Mononuclear cell (primary cell): Measurements from ENCODE around the gene PPDPF. TPM values are rescaled to one million over a fixed set of nuclear protein-coding genes. Genes with fewer than 3 reads are reported as not detected.
A peak's percentile ranks its signal among the peaks of the same experiment; 100 is the strongest.

ENCODE experiments used
- H3K27me3 ChIP-seq: 2 replicates; pipeline ENCODE4 v1.6.0; 2011; ENCODE audit warnings: low read length, control low read depth; ENCODE audit not compliant: insufficient read depth
- H3K4me1 ChIP-seq: 2 replicates; pipeline ENCODE4 v1.5.1; 2011; ENCODE audit warnings: mild to moderate bottlenecking, low read length, control low read depth; ENCODE audit not compliant: insufficient read depth
- H3K4me3 ChIP-seq: 2 replicates; pipeline ENCODE4 v1.5.1; 2011; ENCODE audit warnings: mild to moderate bottlenecking, low read length, moderate library complexity
- H3K9me3 ChIP-seq: 2 replicates; pipeline ENCODE4 v1.5.1; 2011; ENCODE audit warnings: low read depth, mild to moderate bottlenecking, control low read depth, low read length
- total RNA-seq: library from RNA; depleted of rRNA; stranded (reverse); fragments of >200 nt; gene quantifications from one replicate; pipeline ENCODE4 v1.2.3, GENCODE V29; 2012

Gene PPDPF
- total RNA-seq, 1 donor: 57.6 TPM

DNA sequence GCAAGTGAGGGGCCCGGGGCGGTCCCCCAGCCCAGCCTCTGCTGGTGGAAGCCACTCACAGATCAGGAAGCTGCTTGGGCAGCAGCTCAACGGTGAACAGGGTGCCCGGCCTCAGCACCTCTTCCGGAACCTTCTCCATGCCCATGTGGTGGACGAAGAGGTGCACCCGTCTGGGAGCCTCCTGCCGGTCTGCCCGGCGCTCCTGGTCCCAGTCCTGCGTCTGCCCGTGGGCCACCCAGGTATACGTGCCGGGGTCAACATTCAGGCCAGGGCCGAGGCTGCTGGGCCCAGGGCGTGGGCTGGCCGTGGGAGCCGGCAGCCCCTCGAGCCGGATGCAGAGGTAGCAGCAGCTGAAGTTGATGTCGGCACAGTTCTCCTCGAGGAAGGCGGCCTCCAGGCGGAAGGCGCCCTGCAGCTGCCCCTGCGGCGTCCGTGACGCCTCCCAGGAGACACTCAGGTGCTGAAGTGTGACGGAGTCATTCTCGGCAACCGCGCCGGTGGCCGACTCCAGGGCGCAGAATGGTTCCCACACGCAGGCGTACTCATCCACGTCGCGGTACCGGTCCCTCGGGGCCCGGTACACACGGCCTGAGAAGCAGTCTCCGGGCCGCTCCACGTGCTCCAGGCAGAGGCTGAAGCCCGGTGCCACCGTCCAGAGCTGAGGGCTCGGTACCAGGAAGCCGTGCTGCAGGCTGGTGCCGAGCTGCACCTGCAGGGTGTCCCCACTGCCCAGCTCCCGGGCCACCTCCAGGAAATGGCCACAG is 42.1 kb downstream of the PPDPF start:
- no peaks in the 10 kb centered on the region for H3K27me3 ChIP-seq
- peaks cover 12% of the 10 kb centered on the region for H3K4me1 ChIP-seq
- no peaks in the 10 kb centered on the region for H3K9me3 ChIP-seq
- no peak overlapping the region for H3K4me3 ChIP-seq

GRCh38 chr20:63563225-63563935 is 42.8 kb downstream of the PPDPF start:
- no peak overlapping the region for H3K4me3 ChIP-seq
- H3K27me3 ChIP-seq: no peaks in the 10 kb centered on the region
- no peaks in the 10 kb centered on the region for H3K9me3 ChIP-seq
- H3K4me1 ChIP-seq: peaks cover 19% of the 10 kb centered on the region

GRCh38 chr20:63564036-63564810 is 43.7 kb downstream of the PPDPF start:
- no peaks in the 10 kb centered on the region for H3K9me3 ChIP-seq
- peaks cover 28% of the 10 kb centered on the region for H3K4me1 ChIP-seq
- no peak overlapping the region for H3K4me3 ChIP-seq
- no peaks in the 10 kb centered on the region for H3K27me3 ChIP-seq

GRCh38 chr20:63565021-63565698 is 44.6 kb downstream of the PPDPF start:
- H3K9me3 ChIP-seq: no peaks in the 10 kb centered on the region
- no peak overlapping the region for H3K4me3 ChIP-seq
- no peaks in the 10 kb centered on the region for H3K27me3 ChIP-seq
- H3K4me1 ChIP-seq: peaks cover 34% of the 10 kb centered on the region

GRCh38 chr20:63565699-63566335 is 45.3 kb downstream of the PPDPF start:
- Histone ChIP-seq H3K9me3 (no peaks in the 10 kb centered on the region), H3K27me3 (no peaks in the 10 kb centered on the region)

DNA sequence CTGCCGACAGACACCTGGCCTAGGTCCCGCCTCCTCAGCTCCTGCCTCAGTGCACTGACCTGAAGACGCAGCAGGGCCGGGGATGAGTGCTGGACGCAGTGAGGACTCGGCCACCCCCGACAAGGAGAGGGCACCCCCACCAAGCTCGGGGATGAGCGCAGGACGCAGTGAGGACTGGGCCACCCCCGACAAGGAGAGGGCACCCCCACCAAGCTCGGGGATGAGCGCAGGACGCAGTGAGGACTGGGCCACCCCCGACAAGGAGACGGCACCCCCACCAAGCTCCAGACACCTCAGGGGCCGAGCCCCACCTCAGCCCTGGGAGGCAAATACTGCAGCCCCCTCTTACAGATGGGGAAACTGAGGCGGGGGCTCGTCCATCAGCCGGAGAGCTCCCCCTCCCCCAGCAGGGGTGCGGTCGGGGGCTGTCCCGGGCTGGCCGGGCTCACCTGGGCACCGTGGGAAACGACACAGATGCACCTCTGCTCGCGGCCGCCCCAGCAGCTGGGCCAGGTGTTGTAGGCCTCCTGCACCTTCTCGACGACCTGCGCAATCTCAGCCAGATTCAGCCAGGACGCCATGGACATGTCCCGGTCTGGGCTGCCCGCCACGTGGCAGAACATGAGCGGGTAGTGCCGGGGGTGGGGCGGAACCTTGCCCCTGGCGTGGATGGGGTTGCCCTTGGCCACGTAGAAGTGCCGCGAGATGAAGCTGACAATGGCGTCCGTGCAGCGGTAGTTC is 46.0 kb downstream of the PPDPF start:
- no peaks in the 10 kb centered on the region for H3K27me3 ChIP-seq
- no peak overlapping the region for H3K4me3 ChIP-seq
- no peaks in the 10 kb centered on the region for H3K9me3 ChIP-seq
- peaks cover 34% of the 10 kb centered on the region for H3K4me1 ChIP-seq

More at GRCh38 chr20:63565699-63566335, 45.3 kb downstream of the PPDPF start:
- Histone ChIP-seq H3K4me3 (no peak overlapping the region), H3K4me1 (peaks cover 34% of the 10 kb centered on the region)

GRCh38 chr20:63567136-63567385 is 46.5 kb downstream of the PPDPF start:
- no peak overlapping the region for H3K4me3 ChIP-seq

GRCh38 chr20:63567386-63568169 is 47.0 kb downstream of the PPDPF start:
- Histone ChIP-seq H3K27me3 (no peaks in the 10 kb centered on the region), H3K9me3 (no peaks in the 10 kb centered on the region), H3K4me3 (peak overlapping the region; percentile 25), H3K4me1 (peaks cover 38% of the 10 kb centered on the region)

More at GRCh38 chr20:63567136-63567385, 46.5 kb downstream of the PPDPF start:
- Histone ChIP-seq H3K27me3 (no peaks in the 10 kb centered on the region), H3K4me1 (peaks cover 34% of the 10 kb centered on the region), H3K9me3 (no peaks in the 10 kb centered on the region)

- H3K4me3 ChIP-seq: peak overlapping the region; percentile 22
Measured at GRCh38 chr20:63568170-63568981, 47.8 kb downstream of the PPDPF start.

GRCh38 chr20:63568986-63569949 is 48.7 kb downstream of the PPDPF start:
- Histone ChIP-seq H3K4me3 (no peak overlapping the region), H3K27me3 (no peaks in the 10 kb centered on the region), H3K4me1 (peaks cover 50% of the 10 kb centered on the region), H3K9me3 (no peaks in the 10 kb centered on the region)

More at GRCh38 chr20:63568170-63568981, 47.8 kb downstream of the PPDPF start:
- H3K9me3 ChIP-seq: no peaks in the 10 kb centered on the region
- no peaks in the 10 kb centered on the region for H3K27me3 ChIP-seq
- H3K4me1 ChIP-seq: peaks cover 46% of the 10 kb centered on the region

- Histone ChIP-seq H3K27me3 (no peaks in the 10 kb centered on the region), H3K4me1 (peaks cover 55% of the 10 kb centered on the region), H3K9me3 (no peaks in the 10 kb centered on the region), H3K4me3 (no peak overlapping the region)
Measured at GRCh38 chr20:63570281-63571086, 49.9 kb downstream of the PPDPF start.
